ENCODE results near the gene MAVS.

DNA sequence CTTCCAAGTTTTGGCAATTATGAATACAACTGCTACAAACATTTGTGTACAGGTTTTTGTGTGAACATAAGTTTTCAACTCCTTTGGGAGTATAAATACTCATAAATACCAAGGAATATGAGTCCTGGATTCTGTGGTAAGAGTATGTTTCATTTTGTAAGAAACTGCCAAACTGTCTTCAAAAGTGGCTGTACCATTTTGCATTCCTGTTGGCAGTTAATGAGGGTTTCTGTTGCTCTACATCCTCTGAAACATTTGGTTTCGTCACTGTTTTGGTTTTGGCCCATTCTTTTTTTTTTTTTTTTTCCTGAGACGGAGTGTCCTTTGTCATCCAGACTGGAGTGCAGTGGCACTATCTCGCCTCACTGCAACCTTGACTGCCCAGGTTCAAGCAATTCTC is 17.8 kb upstream of the MAVS start:
- TF ChIP-seq, protein P1, sequence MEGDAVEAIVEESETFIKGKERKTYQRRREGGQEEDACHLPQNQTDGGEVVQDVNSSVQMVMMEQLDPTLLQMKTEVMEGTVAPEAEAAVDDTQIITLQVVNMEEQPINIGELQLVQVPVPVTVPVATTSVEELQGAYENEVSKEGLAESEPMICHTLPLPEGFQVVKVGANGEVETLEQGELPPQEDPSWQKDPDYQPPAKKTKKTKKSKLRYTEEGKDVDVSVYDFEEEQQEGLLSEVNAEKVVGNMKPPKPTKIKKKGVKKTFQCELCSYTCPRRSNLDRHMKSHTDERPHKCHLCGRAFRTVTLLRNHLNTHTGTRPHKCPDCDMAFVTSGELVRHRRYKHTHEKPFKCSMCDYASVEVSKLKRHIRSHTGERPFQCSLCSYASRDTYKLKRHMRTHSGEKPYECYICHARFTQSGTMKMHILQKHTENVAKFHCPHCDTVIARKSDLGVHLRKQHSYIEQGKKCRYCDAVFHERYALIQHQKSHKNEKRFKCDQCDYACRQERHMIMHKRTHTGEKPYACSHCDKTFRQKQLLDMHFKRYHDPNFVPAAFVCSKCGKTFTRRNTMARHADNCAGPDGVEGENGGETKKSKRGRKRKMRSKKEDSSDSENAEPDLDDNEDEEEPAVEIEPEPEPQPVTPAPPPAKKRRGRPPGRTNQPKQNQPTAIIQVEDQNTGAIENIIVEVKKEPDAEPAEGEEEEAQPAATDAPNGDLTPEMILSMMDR (IDR thresholded peaks at IDR 0.05; ENCODE audit: borderline replicate concordance, extremely low read depth, low read length, poor library complexity, severe bottlenecking), result no peak
- TF ChIP-seq EZH2 (IDR thresholded peaks at IDR 0.05; ENCODE audit: borderline replicate concordance, low read depth, low read length, severe bottlenecking), result no peak

Measured in DND-41 (cell line).